NCI-H82 treated with DMSO at 0.1 percent for 48 hours (cell line): ENCODE results near the gene DCBLD1.

Source experiments
- DNase-seq: peaks from one replicate; lab custom pipeline; 2025; ENCODE audit not compliant: unreplicated experiment; lab: John Stamatoyannopoulos, UW

DCBLD1 gene

DNA sequence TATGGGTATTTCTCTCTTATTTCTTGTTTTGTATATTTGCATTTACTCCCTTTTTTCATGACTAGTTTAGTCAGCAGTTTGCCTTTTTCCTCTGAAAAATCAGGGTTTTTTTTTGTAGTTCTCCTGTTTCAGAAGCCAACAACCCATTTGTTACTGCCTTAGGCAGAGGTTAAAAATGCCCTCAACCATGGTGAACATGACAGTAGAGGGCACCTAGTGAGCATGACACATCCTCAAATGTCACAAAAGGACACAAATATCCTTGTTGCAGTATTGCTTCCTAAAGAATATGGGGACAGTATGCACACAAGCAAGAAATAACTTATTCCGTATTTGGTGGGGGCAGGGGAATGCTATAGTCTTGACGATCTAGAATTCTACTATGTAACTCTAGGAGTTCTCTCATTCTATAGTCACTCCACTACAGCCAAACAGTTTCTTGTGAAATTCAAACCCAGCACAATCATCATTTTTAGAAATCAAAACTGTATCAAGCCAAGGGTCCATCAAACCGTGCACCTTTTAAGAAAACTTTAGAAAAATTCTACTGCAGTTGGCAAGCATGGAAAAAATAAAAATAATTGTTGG is 72.9 kb downstream of the DCBLD1 start:
- no peak for DNase-seq

DNA sequence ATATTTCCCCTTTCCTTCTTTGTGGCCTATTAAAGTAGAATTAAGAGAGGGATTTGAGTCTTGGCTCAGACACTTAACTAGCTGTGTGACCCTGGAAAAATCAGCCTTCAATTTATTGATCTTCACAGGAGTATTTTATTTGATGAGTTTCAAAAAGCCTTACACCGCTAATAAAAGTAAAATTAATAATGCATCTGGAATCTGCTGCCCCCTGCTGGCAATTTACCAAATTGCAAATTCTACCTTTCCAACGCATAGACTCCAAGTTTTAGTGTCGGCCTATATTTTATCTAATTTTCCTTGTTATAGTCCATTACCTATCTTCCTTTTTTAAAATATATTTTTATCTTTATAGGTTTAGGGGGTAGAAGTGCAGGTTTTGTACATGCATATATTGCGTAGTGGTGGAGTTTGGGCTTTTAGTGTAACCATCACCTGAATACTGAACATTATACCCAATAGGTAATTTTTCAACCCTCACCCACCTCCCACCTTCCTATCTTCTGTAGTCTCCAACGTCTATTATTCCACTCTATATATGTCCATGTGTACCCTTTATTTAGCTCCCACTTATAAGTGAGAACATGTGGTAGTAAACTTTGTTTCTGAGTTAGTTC is 73.5 kb downstream of the DCBLD1 start:
- no peak for DNase-seq

DNA sequence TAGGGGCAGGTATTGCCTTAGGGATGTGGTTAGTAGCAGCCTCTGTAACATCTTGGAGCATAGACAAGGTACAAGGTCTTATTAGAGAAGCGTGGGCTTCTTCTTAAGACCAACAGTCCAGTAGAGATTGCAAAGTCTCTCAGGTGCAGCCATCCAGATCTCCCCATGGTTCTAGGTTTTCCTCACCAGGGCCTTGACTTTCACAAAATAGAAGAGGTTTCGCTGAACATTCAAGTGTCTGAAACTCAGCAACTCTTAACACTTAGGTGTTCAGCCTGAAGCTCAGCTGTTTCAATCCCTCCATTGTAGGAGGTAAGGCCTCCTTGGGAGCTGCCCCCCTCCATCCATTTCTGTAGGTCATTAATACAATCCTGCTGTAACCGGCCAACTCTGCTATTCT is 75.5 kb downstream of the DCBLD1 start:
- DNase-seq, result no peak

DNA sequence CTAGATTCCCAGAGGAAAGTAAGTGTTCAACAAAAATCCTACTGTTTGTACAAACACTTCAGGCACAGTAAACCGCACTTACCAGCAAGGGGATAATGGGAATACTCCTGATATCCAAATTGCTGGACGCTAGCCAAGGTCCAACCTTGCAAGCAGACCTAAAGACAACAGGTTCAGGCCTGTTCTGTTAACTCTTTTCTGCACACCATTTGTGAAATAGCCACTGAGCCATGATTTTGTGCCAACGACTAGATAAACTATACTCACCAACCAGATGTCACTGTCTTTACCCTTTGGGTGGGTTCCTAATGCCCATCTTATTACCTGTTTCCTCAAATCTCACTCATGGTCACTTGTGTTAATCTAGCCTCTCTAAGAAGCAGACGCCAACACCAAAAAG is 76.3 kb downstream of the DCBLD1 start:
- no peak for DNase-seq

DNA sequence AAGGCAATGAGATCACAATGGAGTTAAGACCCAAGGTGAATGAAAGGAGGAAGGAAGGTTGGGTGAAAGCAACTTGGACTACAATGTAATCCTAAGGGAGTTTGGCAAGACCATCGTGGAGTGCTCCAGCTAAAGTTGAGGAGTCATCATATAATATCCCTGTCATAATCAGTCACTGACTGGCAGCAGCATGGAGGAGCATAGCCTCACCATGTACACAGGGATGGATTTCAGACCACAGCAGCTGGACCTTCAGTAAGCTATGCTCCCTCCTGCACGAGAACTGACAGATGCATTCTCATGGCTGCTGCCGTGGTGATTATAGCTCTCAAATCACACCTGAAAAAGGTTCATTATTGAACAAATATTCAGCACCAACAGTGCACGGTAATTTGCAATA is 76.8 kb downstream of the DCBLD1 start:
- no peak for DNase-seq

DNA sequence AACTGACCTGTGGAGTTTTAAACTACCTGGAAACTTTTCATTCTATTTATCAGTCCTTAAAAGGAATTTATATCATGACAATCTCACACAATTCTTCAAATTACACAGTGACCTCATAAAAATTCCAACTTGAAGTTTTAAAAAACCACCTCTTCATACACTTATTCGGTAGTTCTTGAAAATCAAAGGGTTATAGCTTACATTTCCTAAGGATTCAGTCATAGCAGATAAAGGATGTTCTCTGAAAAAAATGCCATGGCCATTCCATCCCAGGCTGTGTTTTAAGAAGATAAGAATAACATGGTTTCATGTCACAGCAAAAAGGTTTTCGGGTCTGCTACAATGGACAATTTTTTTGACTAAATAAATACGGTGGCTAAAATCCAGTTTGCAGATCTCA is 78.7 kb downstream of the DCBLD1 start:
- DNase-seq, result no peak

DNA sequence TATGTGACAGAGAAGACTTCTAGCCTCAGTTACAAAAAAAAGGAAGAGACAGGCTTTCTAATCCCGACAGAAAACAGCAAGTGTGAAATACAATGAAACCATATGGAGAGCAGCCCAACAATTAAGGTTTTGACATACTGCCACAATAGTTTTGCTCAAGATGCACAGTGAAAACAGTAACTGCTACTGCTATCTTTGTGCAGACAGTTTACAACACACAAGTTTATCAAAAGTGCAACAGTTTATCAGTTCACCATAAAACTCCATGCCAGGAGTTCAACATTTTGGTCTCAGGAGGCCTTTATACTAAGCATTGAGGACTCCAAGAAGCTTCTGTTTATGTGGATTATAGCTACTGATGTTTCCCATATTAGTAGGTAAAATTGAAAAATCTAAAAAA is 82.2 kb downstream of the DCBLD1 start:
- no peak for DNase-seq

DNA sequence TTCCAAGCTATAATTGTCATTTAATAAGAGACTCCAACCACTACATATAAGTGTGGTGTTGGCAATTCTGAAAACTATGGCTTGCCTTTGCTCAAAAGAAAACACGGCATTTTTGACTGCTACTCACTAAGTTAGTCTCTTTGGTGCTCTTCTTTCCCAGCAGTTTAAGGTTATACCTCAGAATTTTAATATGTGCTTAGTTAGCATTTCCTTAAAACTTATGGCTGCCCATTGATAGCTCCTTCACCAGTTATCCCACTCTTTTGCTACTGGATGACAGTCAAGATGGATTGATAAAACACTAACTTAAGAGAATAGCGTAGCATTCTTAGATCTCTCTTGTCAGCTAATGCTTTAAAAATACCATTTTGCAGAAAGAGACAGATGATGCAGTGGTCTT is 85.8 kb downstream of the DCBLD1 start:
- DNase-seq, result no peak

DNA sequence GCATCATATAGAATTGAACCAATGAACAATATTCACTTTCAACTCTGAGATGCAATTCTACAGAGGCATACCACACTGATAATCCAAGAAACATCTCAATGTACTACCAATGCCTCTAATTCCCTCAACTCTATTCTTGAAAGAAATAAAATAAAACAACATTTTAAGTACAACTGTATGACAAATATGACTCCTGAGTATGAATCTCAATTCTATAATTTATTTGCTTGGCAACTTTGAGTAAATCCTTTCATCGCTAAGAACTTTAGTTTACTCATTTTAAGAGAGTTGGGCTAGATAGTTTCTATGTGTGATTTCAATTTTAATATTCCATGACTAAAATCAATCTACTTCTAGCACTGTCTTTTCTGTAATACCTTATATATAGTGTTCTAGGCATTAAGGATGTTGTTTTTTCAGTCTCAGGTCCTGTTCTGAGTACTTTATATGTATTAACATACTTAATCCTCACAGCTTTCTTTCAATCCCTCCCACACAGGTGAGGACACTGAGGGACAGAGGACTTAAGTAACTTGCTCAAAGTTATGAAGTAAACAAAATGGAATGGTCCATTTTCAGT is 86.4 kb downstream of the DCBLD1 start:
- no peak for DNase-seq

DNA sequence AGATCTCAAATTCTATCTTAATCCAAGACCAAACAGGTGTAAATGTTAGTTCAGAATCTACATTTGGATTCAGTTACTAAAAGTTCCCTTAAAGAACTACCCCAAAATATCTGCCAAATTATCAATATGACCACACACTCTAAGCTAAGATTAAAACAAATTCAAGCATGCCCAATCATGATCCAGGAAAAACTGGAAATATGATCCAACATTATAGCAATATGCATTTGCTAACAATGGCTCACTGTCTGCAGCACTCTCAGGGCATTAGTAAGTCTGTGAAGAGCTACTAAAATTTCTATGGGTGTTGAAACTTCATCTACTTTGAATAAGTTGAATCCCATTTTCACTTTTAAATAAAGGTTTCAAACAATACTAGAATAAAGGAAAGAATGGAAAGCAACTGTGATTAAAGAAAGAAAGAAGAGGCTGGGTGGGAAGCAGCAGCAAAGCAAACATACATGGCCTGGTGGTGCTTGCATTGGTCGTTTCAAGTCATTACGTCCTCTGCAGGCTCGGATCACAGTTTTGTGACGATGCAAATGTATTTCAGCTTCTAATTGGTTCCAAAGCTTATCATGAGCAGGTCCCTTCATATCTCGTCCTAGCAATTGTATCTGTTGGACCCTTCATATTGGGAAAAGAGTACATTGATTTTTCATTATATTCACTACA is 90.7 kb downstream of the DCBLD1 start:
- no peak for DNase-seq

DNA sequence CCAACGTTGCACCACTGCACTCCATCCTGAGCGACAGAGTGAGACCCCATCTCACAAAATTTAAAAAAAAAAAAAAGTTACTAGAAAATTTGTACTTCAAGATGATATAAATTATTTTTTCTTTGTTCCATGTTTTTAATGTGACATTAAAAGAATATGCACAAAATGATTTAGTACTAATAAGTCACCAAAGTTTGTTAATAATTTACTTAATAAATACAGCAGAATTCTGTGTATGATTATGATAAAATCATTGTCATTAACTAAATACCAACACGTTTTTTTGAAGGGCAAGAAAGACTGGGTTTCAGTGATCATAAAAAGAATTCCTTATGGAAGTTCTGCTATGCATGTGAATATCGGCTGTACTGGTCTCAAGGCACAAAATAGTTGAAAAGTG is 91.7 kb downstream of the DCBLD1 start:
- no peak for DNase-seq

DNA sequence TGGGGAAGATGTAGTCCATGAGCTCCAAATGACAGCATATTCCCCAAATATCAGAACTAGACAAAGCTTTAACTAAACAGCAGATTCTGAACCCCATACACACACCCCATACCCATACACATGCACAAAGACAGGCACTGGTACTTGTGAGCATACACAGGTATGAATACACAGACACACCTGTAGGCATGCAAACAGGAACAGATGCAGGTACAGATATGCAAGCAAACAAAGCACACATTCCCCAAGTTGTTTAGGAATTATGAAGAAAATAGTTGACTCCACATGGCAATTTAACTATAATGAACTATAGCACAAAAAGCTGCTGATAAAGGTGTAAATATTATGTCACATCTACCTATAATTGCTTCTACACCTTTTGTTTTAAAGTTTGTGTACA is 103.2 kb downstream of the DCBLD1 start:
- no peak for DNase-seq

DNA sequence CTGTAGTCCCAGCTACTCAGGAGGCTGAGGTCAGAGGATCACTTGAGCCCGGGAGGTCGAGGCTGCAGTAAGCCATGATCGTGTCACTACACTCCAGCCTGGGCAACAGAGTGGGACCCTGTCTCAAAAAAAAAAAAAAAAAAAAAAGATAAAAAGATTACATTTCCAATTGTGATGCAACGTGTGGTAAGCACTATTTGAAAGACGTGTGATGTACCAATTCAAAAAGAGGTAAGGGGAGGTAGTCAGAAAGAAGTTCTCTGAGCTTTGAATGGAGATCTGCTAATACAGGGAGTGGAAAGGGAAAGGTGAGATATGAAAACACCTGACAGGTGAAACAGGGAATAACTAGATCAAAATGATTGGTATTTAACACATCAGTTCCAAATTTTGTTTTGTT is 108.0 kb downstream of the DCBLD1 start:
- no peak for DNase-seq

DNA sequence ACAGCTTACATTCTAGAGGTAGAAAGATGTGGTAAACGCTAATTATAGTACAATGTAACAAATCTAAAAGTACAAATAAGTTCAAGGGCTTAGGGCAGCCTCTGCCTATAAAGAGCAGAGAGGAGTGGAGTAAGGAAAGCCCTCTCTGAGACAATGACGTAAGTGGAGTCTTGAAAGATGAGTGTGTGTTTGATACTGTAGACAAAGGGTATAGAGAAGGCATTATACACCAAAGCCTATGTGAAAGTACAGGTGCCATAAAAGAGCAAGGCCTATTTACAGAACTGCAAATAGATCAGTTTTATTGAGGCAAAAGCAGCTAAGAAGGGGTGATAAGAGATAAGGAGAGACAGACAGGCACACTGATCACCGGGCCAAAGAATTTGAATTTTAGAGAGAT is 108.9 kb downstream of the DCBLD1 start:
- DNase-seq, result no peak

DNA sequence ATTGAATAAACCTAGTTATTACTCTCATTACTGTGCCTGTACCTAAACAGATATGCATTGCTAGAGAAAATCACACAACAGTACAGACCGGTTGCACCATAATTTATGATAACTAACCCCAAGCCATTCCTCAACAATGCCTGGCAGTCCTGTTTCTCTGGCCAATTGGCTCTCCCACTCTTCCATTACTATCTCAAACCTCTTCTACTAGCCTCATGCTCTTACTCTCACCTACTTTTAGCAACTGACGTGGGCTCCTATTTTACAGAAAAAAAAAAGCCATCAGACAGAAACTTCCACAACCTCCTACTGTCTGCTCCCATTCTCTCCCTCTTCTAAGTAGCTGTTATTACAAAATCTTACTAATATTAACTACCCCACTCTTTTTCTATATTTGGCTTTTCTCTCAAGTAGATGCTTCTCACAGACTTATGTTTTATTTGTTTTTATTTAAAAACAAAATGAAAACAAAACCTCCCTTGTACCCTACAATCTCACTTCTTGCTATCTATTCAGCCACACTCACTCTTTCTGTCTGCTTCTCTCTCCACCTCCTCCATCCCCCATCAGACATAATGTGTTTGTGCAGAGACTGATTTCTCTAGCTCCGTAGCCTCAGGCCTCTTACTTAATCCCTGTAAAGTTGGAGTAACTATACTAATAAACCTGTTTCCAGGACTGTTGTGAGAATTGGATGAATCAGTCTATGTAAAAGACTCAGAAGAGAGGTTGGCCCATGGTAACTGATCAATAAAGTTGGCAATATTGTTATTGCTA is 110.7 kb downstream of the DCBLD1 start:
- DNase-seq, result no peak

DNA sequence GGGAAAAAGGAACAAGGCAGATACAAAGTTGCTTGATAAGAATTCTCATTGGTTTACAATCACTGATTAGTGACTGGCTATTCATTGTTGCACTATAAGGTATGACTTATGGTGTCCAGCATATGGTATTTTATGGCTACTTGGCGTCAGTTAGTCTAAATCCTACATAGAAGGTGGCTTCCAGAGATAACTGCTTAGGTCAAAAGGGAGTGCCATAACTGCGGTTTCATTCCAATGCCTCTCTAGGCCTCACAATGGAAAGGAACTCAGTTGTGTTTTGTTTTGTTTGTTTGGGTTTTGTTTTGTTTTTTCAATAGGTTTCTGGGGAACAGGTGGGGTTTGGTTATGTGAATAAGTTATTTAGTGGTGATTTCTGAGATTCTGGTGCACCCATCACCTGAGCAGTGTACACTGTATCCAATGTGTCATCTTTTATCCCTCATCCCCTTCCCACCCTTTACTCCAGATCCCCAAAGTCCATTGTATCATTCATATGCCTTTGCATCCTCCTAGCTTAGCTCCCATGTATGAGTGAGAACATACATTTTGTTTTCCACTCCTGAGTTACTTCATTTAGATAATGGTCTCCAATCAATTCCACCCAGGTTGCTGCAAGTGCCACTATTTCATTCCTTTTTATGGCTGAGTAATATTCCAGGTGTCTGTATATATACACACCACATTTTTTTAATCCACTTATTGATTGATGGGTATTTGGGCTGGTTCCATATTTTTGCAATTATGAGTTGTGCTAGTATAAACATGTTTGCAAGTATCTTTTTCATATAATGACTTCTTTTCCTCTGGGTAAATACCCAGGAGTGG is 112.8 kb downstream of the DCBLD1 start:
- DNase-seq, result no peak

DNA sequence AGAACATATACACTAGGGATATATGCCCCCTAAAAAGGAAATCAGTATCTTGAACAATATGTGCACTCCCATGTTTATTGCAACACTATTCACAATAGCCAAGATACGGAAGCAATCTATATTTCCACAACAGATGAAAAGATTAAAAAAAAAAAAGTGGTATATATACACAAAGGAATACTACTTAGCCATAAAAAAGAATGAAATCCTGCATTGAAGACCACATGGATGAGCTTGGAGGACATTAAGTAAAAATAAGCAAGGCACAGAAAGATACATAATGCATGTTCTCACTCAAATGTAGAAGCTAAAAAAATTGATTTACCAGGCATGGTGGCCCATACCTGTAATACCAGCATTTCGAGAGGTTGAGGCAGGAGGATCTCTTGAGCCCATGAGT is 115.3 kb downstream of the DCBLD1 start:
- DNase-seq, result no peak
